Astrocyte of the spinal cord (primary cell): ENCODE measurements around the gene BST1.

Source experiments
- DNase-seq: peaks from one replicate; pipeline ENCODE4 v3.0.0; 2011; ENCODE audit warnings: low read depth, low spot score
- H3K4me3 ChIP-seq: 2 replicates; pipeline ENCODE4 v1.5.1; 2011; ENCODE audit warnings: low read depth, mild to moderate bottlenecking, low read length, moderate library complexity
- in situ Hi-C: cut with HindIII; loops from 2 replicates; pipeline ENCODE4 v1.10.0; 2017; ENCODE audit warnings: low sequenced_read_pairs
- TF ChIP-seq, protein P1 (sequence below): IDR thresholded peaks from 2 replicates; pipeline ENCODE4 v1.5.1; 2012; ENCODE audit warnings: low read depth, mild to moderate bottlenecking, low read length, inconsistent platforms

Gene BST1

GRCh38 chr4:15682242-15683142 is 20.4 kb upstream of the BST1 start:
- in situ Hi-C loops = no loop called here
- peak; percentile 30 for DNase-seq
- peak overlapping the region; percentile 93 for H3K4me3 ChIP-seq
- TF ChIP-seq, protein P1, sequence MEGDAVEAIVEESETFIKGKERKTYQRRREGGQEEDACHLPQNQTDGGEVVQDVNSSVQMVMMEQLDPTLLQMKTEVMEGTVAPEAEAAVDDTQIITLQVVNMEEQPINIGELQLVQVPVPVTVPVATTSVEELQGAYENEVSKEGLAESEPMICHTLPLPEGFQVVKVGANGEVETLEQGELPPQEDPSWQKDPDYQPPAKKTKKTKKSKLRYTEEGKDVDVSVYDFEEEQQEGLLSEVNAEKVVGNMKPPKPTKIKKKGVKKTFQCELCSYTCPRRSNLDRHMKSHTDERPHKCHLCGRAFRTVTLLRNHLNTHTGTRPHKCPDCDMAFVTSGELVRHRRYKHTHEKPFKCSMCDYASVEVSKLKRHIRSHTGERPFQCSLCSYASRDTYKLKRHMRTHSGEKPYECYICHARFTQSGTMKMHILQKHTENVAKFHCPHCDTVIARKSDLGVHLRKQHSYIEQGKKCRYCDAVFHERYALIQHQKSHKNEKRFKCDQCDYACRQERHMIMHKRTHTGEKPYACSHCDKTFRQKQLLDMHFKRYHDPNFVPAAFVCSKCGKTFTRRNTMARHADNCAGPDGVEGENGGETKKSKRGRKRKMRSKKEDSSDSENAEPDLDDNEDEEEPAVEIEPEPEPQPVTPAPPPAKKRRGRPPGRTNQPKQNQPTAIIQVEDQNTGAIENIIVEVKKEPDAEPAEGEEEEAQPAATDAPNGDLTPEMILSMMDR = no peak

DNA sequence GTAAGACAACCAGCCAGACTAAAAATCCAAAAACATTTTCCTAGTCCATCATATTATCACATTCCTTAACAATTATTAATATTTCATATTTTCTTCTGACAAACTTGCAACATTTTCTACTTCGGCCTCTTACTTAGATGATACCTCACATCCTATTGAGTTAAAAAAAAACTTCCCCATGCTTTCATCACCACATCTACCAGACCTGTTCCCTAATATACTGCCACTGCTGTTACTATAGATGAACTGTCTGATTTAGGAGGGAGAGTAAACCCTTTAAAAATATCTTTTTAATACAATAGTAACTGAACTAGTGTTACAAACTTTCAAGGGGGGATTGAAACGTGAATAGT is 19.7 kb upstream of the BST1 start:
- DNase-seq = no peak
- peak overlapping the region; percentile 93 for H3K4me3 ChIP-seq
- TF ChIP-seq, protein P1 = no peak
- in situ Hi-C loops = no loop called here

DNA sequence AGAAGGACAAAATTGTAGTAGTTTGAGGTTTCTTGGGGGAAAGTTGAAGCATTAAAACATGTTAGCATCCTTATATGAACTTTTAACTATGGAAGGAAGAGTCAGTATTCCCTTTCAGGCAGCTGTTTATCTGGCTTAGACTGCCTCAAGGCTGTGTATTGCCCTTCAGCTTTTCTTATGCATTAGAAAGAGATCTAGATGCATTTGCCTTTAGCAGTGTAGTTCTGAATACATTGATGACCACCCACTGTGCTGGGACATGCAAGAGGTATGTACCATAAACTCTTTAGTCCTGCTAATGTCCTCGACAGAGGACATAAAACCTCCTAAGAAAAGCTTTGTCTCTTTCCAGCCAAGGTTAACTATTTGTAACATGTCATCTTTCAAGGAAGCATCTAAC is 18.4 kb upstream of the BST1 start:
- in situ Hi-C loops = no loop called here
- TF ChIP-seq, protein P1 = no peak
- no peak overlapping the region for H3K4me3 ChIP-seq
- no peak for DNase-seq

DNA sequence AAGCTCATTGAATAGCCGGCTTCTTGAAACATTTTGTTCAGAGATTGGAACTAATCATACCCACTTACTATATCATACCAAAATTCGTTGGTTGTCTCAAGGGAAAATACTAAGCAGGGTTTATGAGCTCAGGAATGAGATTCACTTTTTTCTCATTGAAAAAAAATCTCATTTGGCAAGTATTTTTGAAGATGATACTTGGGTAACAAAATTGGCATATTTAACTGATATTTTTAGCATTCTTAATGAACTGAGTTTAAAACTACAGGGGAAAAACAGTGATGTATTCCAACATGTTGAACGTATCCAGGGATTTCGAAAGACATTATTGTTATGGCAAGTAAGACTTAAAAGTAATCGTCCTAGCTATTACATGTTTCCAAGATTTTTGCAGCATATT is 14.8 kb upstream of the BST1 start:
- DNase-seq = no peak
- no peak overlapping the region for H3K4me3 ChIP-seq
- TF ChIP-seq, protein P1 = no peak
- in situ Hi-C loops = no loop called here

DNA sequence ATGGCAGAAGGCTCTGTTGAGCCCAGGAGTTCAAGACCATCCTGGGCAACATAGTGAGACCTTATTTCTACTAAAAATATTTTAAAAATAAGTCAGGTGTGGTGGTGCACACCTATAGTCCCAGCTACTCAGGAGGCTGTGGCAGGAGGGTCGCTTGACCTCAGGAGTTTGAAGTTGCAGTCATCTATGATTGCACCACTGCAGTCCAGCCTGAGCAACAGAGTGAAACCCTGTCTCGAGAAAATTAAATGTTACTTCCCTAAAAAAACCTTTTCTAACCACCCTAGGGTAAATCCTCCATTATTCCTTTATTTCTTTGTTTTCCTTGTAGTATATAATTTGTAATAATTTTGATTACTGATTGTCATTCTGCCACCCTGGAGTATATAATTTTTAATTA is 13.3 kb upstream of the BST1 start:
- no peak overlapping the region for H3K4me3 ChIP-seq
- in situ Hi-C loops = no loop called here
- TF ChIP-seq, protein P1 = no peak
- DNase-seq = no peak

DNA sequence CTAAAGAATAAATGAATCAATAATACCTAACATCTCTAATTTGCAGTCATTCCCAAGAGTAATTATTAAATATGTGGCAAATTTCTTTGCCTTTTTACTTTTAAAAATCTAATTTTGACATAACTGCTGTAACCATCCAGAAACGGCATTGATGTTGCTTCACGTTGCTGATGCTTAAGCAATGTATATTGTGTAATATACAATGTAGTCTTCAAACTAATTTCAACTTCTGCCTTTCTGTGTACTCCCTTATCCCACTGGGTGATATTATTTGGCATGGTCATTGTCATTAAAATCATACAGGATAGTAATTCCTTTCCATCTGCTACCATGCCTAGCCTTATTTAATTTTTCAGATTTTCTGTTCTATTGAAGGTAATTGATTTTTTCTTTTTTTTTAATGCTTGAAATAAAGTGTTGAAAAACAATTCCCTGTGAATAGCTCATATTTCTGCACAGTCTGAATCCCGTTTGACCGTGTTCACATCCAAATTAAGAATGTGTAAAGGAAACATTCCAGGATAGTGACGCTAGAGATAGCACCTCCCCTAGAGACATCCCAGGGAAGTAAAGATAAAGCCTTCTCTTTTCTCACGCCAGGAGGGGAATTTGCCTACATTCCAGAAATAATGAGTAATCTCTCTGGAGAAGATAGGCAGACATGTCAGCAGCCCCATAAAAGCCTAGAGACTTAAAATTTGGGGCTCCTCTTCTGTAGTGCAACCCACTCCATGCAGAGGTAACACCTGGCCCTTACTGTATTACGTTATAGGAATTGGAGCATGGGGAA is 12.7 kb upstream of the BST1 start:
- in situ Hi-C loops = no loop called here

More for the DNA sequence above, 12.7 kb upstream of the BST1 start:
- TF ChIP-seq, protein P1 = no peak
- no peak overlapping the region for H3K4me3 ChIP-seq
- DNase-seq = peak; percentile 95
